ENCODE measurements around the gene DHX40. TPM values are rescaled to one million over a fixed set of nuclear protein-coding genes. Genes with fewer than 3 reads are reported as not detected.
"Not testable (repeated sequence)": the region's sequence is repeated elsewhere in the genome, so short reads cannot be mapped to it uniquely, and the experiment has no call there.

DHX40 gene, protein sequence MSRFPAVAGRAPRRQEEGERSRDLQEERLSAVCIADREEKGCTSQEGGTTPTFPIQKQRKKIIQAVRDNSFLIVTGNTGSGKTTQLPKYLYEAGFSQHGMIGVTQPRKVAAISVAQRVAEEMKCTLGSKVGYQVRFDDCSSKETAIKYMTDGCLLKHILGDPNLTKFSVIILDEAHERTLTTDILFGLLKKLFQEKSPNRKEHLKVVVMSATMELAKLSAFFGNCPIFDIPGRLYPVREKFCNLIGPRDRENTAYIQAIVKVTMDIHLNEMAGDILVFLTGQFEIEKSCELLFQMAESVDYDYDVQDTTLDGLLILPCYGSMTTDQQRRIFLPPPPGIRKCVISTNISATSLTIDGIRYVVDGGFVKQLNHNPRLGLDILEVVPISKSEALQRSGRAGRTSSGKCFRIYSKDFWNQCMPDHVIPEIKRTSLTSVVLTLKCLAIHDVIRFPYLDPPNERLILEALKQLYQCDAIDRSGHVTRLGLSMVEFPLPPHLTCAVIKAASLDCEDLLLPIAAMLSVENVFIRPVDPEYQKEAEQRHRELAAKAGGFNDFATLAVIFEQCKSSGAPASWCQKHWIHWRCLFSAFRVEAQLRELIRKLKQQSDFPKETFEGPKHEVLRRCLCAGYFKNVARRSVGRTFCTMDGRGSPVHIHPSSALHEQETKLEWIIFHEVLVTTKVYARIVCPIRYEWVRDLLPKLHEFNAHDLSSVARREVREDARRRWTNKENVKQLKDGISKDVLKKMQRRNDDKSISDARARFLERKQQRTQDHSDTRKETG
- total RNA-seq: 39.1 and 47.9 TPM in 2 replicates

DNA sequence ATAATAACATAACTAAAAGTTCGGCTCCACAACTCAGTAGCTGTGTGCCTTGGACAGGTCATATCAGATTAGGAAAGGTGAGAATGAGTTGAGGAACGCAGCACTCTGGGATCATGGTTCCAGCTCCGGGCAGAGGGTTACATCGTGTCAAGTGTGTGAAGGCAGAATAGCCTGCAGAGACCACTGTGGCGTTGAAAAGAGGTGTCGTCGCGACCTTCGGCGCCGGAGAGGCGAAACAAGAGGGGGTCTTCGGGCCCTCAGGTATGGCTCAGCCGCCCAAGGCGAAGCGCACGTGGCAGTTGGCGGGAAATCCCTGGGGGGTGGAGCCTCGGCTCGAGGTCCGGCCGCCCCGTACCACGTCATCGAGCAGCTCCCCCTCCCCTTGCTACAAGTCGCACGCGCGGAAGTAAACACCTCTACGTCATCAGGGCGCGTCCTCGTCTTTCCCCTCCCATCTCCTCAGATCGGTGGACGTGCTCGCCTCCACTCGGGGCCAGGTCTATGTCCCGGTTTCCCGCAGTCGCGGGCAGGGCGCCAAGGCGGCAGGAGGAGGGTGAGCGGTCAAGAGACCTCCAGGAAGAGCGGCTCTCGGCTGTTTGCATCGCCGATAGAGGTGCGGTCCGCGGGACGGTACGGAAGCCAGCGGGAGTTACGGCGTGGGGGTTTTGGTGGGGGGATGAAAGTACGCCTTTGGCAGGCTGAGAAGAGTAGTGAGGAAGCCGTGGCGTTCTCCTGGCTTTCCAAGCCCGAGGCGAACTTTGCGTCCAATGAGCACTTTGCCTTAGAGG, at the start of gene DHX40:
Gene DHX40 (plus strand): TSS at position 440 of the 788 bp plus-strand sequence. CDS start 62 bp downstream, at position 502.
- DNase-seq (ENCODE audit: low read depth in 2 of 2): peak; percentile 91 to 97

DNA sequence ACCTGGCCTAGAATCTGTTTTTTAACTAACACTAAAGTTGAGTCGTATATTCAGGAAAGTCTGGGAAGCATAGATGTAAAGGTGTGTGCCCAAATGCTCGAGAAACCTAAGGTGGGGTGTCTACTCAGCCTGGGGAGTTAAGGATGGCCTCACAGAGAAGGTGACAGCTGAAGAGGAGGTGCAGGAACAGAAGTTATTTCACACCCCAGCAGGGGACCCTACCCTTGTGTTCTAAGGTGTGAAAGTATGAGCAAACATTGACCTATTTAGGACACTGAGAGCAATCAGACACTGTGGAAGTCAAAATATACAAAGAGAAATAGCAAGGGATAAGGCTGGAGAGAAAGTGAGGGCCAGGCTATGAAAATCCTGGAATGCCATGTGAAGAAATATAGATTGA, 49.0 kb upstream of the DHX40 start:
- DNase-seq (ENCODE audit: low read depth in 2 of 2): no peak

DNA sequence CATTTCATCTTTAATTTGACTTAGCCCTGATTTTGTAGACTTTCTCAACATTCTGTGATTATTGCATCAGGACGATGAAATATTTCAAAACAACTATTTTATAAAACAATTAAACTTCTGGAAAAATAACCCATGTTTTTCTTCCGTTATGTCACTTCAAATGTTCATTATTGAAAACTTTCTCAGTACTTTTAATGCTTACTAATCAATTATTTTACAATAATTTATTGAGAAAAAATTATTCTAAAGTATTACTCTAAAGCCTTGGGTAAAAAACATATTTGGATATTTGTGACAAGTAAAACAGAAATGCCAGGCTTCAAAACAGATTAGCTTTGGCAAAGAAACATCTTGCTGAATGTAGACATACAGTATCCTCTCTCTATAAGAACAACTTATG, 46.3 kb upstream of the DHX40 start:
- no peak for DNase-seq (ENCODE audit: low read depth in 2 of 2)

DNA sequence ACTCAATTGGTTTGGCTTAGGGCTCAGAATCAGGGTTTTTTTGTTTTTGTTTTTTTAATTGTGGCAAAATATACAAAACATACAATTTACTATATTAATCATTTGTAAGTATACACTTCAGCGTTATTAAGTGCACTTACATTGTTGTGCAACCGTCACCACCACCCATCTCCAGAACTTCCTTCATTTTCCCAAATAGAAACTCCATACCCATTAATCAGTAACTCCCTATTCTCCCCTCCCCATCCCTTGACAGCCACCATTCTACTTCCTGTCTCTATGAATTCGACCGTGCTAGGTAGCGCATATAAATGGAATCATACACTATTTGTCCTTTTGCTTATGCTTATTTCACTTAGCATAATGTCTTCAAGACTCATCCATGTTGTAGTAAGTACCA, 45.2 kb upstream of the DHX40 start:
- DNase-seq (ENCODE audit: low read depth in 2 of 2): no peak

DNA sequence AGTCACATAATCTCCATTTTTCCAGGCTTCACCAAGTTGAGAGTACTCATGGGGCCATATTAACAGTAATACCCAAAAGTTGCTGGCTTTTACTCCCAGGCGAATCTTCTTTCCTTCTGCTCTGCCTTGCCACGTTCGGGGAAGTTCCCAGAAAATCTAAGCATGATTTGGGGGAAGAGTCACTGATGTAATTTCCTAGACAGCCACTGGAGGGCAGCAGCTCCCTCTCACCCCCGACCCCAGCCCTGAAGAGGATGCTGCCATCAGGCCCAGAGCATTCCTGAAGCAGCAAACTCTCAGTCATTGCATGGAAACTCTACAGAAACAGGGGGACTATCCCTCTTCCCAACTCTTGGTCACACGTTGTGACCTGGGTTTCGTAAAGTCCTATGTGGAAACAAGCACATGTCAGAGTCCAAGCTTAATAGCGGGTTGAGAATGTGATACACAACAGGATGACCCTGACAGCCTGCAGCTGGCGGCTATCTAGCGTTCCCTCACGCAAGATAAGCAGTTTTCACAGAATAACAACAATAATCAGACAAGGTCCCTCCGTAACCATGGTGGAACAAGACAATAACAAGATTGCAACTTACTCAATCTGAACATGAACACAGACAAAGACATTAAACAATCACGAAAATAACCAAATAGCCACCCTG, 43.8 kb upstream of the DHX40 start:
- DNase-seq (ENCODE audit: low read depth in 2 of 2): peak; percentile 28 to 59

DNA sequence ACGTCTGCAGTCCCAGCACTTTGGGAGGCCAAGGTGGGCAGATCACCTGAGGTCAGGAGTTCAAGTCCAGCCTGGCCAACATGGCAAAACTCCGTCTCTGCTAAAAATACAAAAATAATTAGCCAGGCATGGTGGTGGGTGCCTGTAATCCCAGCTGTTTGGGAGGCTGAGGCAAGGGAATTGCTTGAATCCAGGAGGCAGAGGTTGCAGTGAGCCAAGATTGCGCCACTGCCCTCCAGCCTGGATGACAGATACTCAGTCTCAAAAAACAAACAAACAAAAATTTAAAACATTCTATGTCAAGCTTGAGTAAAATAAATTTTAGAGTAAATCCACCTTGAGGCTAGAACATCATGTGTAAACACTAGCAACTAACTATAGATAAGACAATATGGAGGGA, 40.5 kb upstream of the DHX40 start:
- not testable (repeated sequence) for DNase-seq (ENCODE audit: low read depth in 2 of 2)

DNA sequence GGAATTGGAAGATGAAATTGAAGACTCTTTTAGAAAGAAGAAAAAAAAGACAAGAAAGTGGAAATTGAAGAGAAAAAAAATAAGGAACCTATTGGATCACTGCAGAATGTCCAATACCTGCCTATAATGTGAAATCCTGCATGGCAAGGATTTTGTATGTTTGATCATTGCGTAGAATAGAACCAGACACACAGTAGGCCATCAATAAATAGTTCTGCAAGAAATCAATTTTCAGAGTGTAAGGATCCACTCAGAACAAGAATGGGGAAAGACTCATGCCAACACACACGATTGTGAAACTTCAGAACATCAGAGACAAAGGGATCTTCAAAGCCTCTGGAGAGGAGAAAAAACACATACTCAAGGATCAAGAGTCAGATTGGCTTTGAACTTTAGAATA, 39.7 kb upstream of the DHX40 start:
- DNase-seq (ENCODE audit: low read depth in 2 of 2): no peak

DNA sequence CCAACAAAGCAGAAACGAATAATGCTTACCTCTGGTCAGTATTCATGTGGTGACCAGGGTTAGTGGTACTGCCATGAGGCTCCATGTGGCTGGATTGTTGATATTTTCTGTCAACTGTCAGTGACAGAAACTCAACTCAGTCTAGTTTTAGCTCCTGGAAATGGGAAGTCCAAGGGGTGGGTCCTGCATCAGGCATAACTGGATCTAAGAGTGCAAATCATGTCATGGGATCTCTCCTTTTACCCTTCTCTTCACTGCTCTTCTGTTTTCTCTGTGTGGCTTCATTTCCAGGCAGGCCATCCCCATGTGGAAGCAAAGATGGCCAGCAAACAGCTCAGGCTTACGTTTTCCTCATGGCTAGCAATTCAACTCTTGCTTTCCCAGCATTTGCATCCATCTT, 39.0 kb upstream of the DHX40 start:
- no peak for DNase-seq (ENCODE audit: low read depth in 2 of 2)

DNA sequence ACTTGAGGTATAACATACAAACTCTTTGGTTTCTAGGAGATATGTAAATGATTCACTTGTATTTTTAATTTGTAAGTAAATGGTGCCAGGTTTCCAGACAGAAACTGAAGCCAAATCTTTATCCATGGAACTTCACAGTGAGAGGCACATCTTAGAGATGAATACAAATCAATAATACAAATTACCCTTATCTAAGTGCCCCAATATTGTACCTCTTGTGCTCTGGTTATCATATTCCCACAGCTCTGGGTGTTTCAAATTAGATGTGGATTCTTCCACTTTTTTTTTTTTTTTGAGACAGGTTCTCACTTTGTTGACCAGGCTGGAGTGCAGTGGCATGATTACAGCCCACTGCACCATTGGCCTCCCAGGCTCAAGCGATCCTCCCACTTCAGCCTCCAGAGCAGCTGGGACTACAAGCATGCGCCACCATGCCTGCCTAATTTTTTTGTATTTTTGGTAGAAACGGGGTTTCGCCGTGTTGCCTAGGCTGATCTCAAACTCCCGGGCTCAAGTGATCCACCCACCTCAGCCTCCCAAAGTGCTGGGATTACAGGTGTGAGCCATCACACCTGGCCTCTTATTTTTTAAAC, 38.0 kb upstream of the DHX40 start:
- DNase-seq (ENCODE audit: low read depth in 2 of 2): no peak

DNA sequence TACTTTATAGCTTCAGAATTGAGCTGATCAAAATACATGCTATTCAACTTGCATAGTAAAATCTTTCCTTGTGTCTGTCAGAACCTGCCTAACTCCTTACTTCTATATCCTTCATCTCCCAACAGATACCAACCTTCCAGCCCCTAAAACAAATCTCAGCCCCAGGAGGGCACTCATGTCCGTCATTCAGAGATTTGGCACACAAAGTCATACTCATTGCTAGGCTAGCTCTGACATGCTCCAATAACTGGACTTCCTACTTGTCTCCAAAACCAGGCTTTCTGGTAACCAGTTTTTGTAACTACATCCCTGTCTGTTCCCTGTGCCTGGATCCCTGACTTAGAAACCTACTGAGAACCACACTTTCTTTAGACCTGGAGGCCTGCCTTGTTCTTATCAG, 37.5 kb upstream of the DHX40 start:
- DNase-seq (ENCODE audit: low read depth in 2 of 2): no peak

DNA sequence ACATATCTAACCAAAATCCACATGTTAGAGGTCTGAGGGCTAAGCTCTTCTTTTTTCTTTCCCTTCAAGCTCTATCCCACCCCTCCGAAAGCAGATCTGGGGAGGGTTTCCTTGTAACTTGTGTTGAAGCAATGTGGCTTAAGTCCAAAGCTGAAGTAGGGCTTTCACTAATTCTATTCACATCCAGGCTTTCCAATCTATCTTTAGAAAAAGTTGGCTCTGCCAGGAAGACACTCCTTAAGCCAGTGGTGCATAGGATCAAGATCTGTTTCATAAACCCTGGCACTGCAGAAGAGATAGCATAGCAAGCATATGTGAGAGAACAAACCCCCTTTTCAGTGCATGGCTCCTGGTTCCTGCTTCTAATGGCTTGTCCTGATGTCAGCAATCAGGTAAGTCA, 34.9 kb upstream of the DHX40 start:
- no peak for DNase-seq (ENCODE audit: low read depth in 2 of 2)

DNA sequence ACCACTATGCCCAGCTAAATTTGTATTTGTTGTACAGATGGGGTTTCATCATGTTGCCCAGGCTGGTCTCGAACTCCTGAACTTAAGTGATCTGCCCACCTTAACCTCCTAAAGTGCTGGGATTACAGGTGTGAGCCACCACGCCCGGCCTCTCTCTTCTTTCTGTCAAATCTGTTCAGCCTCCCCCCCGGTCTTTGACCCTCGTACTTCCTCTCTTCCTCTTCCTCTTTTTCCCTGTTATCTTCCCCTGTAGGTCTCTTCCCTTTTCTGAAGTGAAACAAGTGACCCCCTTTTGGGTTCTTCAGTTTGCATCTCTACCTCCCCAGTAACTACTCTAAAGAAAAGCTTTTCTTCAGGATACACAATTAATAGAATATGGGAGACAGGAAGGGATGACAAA, 31.7 kb upstream of the DHX40 start:
- DNase-seq (ENCODE audit: low read depth in 2 of 2): no peak

DNA sequence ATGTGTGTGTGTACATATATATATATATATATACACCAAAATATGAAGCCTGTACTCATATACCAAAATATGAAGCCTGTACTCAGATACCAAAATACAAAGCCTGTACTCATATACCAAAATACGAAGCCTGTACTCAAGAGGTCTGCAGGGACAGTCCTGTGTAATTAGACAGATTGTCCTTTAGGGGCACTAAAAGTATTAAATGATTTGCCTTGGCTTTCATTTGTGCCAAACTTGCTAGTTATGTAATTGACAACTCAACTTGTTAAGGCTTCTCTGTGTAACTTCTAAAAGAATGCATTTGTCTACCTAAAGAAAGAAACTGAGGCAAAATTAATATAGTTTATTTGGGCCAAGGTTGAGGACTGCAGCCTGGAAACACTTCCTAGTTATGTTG, 30.8 kb upstream of the DHX40 start:
- no peak for DNase-seq (ENCODE audit: low read depth in 2 of 2)

DNA sequence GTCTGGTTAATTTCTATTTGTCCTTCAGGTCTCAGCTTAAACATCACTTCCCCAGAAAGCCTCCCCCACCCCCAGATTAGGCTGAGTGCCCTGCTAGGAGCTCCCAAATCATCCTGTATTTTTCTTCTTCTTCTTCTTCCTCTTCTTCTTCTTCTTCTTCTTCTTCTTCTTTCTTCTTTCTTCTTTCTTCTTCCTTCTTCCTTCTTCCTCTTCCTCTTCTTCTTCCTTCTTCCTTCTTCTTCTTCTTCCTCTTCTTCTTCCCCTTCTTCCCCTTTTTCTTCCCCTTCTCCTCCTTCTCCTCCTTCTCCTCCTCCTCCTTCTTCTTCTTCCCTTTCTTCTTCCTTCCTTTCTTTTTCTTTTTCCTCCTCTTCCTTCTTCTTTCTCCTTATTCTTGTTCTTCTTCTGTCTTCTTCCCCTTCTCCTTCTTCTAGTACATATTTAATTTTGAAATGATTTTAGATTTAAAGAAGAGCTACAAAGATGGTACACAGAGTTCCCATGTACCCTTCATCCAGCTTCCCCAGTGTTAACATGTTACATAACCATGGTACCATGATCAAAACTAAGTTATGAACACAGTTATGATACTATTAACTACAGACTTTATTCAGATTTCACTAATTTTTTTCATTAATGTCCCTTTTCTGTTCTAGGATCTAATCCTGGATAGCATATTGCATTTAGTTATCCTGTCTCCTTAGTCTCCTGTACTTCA, 27.1 kb upstream of the DHX40 start:
- DNase-seq (ENCODE audit: low read depth in 2 of 2): no peak

DNA sequence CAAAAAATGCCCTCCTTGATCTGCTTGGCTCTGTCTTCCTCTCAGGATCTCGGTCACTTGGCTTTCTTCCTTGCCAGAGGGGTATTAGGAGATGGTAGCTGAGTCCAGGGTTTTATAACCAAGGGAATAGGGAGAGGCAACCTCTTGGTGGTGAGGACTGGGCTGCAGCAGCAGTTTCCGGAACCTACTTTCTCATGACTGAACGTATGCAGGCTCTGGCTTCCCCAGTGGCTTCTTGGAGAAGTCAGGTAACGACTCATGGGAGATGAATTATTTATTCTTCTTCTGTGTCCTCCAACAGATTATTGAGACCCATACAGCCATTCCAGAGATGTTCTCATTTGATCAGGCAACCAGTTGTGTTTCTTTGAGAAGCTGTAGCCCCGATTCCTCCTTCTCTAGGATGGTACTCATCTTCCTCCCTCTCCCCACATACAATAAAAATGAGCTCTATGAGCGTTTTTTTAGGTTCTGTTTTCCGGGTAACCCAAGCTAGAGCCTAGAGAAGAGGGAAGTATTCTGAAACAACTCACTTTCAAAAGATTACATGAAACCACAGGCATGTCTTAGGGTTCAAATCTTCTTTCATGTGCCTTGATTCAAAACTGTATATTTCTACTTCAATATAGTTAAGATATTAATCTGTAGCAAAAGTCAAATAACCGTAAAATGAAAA, 22.3 kb upstream of the DHX40 start:
- no peak for DNase-seq (ENCODE audit: low read depth in 2 of 2)

DNA sequence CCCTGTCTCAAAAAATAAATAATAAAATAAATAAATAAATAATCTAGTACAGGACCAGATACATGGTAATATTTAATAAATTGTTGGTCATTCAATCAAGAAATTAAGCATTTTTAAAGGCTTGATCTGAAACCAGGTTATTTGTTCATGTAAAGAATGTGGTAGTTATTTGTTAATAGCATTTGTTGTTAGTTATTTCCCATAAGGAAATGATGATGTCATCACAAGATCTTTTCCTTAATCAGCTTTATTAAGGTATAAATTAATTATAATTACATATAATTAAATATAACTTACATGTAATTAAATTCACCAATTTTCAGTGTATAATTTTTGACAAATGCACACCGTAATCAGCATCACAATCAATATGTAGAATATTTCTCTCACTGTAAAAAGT, 19.5 kb upstream of the DHX40 start:
- DNase-seq (ENCODE audit: low read depth in 2 of 2): no peak

DNA sequence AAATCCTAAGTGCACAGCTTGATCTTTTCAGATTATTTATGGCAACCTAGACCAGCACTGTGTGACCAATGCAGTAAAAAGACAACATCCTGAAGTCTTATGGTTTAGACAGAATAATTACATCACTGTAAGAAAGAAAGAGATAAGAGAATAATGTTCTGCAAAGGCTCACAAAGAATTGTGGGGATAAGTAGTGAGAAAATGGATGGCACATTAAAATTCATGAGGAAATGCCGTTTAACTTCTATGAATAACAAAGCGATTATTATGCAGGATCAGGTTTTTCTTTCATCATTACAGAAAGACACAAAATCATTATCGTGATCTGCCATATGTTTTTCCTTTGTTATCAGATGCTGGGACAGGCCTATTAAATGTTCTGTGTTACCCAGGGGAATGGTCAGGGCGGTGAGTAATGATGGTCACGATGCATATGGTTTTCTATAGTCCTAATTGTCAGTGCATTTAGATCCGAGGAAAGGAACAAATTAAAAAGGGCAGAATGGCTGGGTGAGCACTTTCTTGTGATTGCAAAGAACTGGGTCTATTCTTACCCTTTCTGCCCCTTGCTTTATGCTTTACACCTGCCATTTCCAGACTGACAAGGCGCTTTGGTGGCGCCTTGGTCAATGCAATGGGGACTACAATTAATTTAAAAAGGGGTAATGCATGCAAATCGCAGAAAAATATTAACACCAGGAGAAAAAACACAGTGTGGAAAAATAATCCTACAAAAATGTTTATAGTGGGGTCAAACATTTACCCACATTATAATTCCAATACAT, 18.1 kb upstream of the DHX40 start:
- DNase-seq (ENCODE audit: low read depth in 2 of 2): peak in 1 of 2 donors; percentile 31

DNA sequence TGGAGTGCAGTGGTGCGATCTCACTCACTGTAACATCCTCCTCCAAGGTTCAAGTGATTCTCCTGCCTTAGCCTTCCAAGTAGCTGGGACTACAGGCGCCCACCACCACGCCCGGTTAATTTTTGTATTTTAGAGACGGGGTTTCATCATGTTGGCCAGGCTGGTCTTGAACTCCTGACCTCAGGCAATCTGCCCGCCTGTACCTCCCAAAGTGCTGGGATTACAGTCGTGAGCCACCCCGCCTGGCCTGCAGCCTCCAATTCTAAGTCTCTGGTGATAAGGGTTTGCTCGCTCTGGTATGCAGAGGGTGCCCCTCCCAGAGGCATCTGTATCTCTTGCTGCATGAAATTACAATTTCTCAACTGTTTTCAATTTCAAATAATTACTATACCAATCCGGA, 16.4 kb upstream of the DHX40 start:
- not testable (repeated sequence) for DNase-seq (ENCODE audit: low read depth in 2 of 2)

DNA sequence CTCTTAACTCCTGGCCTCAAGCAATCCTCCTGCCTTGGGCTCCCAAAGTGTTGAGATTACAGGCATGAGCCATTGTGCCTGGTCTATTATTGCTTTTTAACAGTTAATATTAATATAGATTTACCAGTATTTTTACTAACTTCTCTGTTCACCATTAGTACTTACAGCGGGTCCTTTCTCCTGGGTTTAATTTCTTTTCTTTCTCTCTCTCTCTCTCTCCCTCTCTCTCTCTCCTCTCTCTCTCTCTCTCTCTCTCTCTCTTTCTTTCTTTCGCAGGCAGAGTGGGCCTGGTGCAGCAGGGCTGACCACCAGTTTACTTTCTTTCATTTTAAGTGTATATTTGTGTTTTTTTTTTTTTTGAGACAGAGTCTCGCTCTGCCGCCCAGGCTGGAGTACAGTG, 14.7 kb upstream of the DHX40 start:
- no peak for DNase-seq (ENCODE audit: low read depth in 2 of 2)

Data from dermis microvascular lymphatic vessel endothelial cell (primary cell).